GM13977 (cell line): ENCODE measurements around the gene VPS52.
"Not testable (repeated sequence)": the region's sequence is repeated elsewhere in the genome, so short reads cannot be mapped to it uniquely, and the experiment has no call there.

ENCODE experiments used
- DNase-seq: peaks from one replicate; pipeline ENCODE4 v3.0.0; 2012; ENCODE audit warnings: low spot score
- in situ Hi-C: fragments of 300-500 bp; cut with MboI; formaldehyde crosslinking; loops from one replicate; pipeline ENCODE4 v1.12.0; 2022; ENCODE audit warnings: low sequenced_read_pairs, low pct_unique_long_range_greater_than_20kb, mixed read lengths, inconsistent platforms; ENCODE audit not compliant: unreplicated experiment
- TF ChIP-seq, protein P1 (sequence below): IDR thresholded peaks from 2 replicates; pipeline ENCODE4 v1.5.1; 2012; ENCODE audit warnings: mild to moderate bottlenecking, control low read depth; ENCODE audit not compliant: insufficient read depth; ENCODE audit errors: extremely low read depth, missing control alignments

VPS52 gene

DNA sequence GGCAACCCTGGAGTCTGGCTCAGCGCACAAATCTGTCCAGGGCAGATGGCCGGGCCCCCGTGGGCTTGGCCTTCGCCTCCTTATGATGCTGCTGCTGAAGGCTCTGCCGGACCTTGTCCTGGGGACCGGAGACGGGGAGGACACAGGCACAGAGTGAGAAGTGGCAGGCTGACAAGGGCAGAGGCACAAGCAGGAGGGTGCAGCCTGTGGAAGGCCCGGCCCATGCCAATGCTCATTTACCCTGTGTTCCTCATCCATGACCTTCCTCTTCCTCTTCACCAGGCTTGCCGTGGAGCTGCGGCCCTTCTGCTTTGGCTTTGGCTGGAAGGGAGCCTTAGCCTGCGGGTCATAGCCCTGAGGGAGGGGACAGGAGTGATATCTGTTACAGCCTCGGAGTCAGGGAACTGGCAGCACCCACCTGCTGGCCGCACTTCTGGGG lies 7.6 kb upstream of the VPS52 start:
- no peak for DNase-seq
- in situ Hi-C loops: no loop called here
- TF ChIP-seq, protein P1, sequence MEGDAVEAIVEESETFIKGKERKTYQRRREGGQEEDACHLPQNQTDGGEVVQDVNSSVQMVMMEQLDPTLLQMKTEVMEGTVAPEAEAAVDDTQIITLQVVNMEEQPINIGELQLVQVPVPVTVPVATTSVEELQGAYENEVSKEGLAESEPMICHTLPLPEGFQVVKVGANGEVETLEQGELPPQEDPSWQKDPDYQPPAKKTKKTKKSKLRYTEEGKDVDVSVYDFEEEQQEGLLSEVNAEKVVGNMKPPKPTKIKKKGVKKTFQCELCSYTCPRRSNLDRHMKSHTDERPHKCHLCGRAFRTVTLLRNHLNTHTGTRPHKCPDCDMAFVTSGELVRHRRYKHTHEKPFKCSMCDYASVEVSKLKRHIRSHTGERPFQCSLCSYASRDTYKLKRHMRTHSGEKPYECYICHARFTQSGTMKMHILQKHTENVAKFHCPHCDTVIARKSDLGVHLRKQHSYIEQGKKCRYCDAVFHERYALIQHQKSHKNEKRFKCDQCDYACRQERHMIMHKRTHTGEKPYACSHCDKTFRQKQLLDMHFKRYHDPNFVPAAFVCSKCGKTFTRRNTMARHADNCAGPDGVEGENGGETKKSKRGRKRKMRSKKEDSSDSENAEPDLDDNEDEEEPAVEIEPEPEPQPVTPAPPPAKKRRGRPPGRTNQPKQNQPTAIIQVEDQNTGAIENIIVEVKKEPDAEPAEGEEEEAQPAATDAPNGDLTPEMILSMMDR: no peak

DNA sequence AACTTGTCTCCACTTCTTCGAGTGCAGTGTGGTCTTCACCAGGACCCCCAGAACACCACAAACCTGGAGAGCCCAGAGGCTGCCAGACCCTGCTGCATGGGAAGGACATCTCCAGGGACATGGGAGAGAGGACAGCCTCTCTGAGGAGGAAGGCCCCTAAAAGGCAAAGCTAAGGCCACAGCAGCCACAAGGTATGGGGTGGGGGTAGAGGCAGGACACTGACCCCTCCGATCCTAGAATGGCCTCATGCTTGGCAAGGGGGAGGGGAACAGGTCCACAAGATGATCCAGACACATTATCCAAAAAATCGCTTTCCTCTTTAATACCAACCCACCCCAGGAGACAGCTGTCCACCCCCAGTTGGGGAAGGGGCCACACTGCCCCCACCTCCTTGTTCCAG lies 7.1 kb upstream of the VPS52 start:
- TF ChIP-seq, protein P1: no peak
- in situ Hi-C loops: no loop called here
- no peak for DNase-seq

DNA sequence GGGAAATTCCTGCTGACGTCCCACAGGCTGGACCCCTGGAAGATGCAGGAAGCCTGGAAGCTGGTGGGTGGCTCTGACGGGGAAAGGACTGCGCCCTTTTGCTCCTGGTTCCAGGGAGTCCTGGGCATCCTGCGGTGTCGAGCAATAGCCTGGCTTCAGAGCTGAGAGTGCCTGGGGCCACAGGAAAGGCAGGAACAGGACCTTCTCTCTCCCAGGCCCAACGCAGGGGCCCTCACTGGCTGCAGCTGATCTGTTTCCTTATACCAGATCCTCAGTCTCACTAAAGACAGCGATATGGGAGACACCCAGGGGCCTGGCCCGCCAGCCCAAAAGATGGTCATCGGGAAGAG lies 6.7 kb upstream of the VPS52 start:
- in situ Hi-C loops: no loop called here
- TF ChIP-seq, protein P1: no peak
- no peak for DNase-seq

DNA sequence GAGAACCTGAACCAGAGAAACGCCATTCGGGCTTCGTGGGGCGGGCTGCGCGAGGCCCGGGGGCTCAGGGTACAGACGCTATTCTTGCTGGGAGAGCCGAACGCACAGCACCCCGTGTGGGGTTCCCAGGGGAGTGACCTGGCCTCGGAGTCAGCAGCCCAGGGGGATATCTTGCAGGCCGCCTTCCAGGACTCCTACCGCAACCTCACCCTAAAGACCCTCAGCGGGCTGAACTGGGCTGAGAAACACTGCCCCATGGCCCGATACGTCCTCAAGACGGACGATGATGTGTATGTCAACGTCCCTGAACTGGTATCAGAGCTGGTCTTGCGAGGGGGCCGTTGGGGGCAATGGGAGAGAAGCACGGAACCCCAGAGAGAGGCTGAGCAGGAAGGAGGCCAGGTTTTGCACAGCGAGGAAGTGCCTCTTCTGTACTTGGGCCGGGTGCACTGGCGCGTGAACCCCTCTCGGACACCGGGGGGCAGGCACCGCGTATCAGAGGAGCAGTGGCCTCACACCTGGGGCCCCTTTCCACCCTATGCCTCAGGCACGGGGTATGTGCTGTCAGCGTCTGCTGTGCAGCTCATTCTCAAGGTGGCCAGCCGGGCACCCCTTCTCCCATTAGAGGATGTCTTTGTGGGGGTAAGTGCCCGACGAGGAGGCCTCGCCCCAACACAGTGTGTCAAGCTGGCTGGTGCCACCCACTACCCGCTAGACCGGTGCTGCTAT lies 6.2 kb upstream of the VPS52 start:
- TF ChIP-seq, protein P1: no peak
- in situ Hi-C loops: no loop called here
- DNase-seq: peak; percentile 55

DNA sequence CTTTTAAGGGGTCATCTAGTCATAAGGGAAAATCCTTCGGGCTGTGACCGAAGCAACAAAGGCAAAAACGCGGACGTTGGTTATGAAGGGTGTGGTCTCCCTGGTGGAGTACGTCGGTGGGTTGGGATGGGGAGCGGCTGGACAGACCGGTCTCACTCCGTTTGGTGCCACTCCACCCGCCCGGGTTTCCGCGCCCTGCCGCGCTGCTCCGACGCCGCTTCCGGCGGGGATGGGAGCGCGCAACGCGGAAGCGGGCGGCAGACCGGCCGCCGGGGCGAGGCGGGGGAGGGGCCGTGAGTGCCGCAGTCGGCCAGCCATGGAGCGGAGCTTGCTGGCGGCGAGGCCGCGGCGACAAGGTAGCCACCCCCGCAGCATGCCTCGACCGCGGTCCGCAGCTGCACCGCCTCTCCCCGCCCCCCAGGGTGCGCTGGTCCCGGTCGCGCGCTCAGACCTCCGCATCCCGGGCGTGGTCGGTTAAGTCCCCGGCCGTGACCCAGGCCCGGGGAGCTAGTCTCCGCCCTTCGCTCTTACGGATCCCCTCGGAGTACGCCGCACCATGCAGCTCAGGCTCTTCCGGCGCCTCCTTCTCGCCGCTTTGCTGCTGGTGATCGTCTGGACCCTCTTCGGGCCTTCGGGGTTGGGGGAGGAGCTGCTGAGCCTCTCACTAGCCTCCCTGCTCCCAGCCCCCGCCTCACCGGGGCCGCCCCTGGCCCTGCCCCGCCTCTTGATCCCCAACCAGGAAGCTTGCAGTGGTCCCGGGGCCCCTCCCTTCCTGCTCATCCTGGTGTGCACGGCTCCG lies 5.4 kb upstream of the VPS52 start, which contains the start of gene B3GALT4:
Gene B3GALT4 (plus strand): TSS at position 260 of the 799 bp plus-strand sequence. CDS start 297 bp downstream, at position 557.
- in situ Hi-C loops: no loop called here
- TF ChIP-seq, protein P1: peak; percentile 52
- DNase-seq: peak; percentile 88

DNA sequence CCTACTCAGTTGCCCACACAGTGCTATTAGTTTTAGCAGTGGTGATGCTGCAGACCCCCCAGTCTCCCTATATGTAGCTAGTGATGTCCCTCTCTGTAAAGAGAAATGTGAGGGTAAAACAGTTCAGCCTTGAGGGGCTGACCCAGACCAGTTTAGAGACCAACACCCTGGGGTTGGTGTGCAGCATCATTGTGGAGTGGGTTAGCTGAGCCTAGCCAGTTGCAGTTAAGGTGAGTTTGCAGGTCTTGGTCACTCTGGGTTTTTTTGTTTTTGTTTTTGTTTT lies 4.8 kb upstream of the VPS52 start:
- in situ Hi-C loops: no loop called here
- TF ChIP-seq, protein P1: no peak
- DNase-seq: no peak

DNA sequence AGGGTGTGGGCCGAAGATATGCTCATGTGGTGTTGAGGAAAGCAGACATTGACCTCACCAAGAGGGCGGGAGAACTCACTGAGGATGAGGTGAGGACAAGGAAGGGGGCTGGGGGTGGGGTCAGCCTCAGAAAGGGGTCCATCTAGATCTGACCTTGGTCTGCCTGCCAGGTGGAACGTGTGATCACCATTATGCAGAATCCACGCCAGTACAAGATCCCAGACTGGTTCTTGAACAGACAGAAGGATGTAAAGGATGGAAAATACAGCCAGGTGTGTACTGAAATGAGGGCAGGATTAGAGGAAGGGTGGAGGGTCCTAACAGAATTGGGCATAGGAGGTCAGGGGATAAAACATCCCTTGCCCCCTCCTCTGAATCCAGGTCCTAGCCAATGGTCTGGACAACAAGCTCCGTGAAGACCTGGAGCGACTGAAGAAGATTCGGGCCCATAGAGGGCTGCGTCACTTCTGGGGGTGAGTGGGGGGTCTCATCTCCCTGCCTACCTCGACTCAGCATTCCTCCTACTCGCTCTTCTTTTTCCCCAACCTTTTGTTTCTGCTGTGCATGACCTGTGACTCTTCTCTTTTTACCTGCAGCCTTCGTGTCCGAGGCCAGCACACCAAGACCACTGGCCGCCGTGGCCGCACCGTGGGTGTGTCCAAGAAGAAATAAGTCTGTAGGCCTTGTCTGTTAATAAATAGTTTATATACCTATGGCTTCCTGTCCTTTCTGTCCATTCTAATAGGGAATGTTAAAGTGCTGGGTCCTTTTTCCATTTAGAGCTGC lies 4.3 kb upstream of the VPS52 start:
- in situ Hi-C loops, DNase-seq: not testable (repeated sequence)
